Natural killer cell treated with Interleukin-12 subunit alpha and Interleukin-12 subunit beta and Interleukin-15 and Interleukin-18, amount 100 ng/mL, for 72 hours (primary cell): ENCODE data around the gene HEYL. TPM values are rescaled to one million over a fixed set of nuclear protein-coding genes. Genes with fewer than 3 reads are reported as not detected.

Experiments used
- ATAC-seq, 2 donors: fragments of 150-1000 bp; cut with Tn5 transposase in 1 of 2; sonication (Bioruptor Pico), chemical (Tn5 transposase) in 1 of 2; 2 replicates each; pipeline ENCODE4 v1.10.0; 2021
- DNase-seq: peaks from one replicate; pipeline ENCODE4 v3.0.0; 2022; ENCODE audit warnings: low spot score
- H3K27ac Mint-ChIP-seq, 2 donors: 1 replicate in 1 of 2; 2 replicates in 1 of 2; pipeline ENCODE4 v1.8.0; 2022; ENCODE audit warnings: mixed read lengths in 2 of 2, mild to moderate bottlenecking in 1 of 2, moderate library complexity in 1 of 2
- H3K27me3 Mint-ChIP-seq, 2 donors: 1 replicate in 1 of 2; 2 replicates in 1 of 2; pipeline ENCODE4 v1.8.0; 2022; ENCODE audit warnings: mixed read lengths in 2 of 2
- H3K36me3 Mint-ChIP-seq: one replicate; pipeline ENCODE4 v1.8.0; 2022; ENCODE audit warnings: mixed read lengths
- H3K4me1 Mint-ChIP-seq, 2 donors: 1 replicate in 1 of 2; 2 replicates in 1 of 2; pipeline ENCODE4 v1.8.0; 2022; ENCODE audit warnings: low read depth in 2 of 2, mixed read lengths in 2 of 2, mild to moderate bottlenecking in 1 of 2
- H3K4me3 Mint-ChIP-seq: one replicate; pipeline ENCODE4 v1.8.0; 2022; ENCODE audit warnings: mixed read lengths
- H3K9me3 Mint-ChIP-seq: 2 replicates; pipeline ENCODE4 v1.8.0; 2022; ENCODE audit warnings: mixed read lengths
- total RNA-seq, 2 donors: library from RNA; stranded (reverse); gene quantifications; one replicate each; pipeline ENCODE4 v1.2.3, GENCODE V29; 2022

The HEYL gene
- total RNA-seq, 2 donors from 2014 or later = not detected

DNA sequence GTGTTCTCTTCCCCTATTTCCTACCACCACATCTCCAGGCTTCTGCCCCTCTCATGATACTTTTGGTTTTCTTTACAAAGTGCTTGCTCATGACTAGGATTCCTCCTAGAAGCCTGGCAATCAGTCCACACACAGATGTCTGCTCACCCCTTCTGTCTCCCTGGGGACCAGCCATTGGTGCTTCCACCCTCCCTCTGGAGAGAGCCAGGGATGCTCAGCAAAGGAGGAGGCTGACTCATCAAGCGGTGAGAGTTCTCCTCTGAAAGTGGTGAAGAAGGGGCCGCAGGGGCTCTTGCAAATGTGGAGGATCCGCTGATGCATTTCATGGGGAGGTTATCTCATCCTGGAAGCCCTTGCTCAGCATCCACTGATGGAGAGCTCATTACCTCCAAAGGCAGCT, 18.0 kb upstream of the HEYL start:
- no peak overlapping the region for H3K4me3 Mint-ChIP-seq
- peaks cover 6 to 7% of the 10 kb centered on the region in 2 donors for H3K27me3 Mint-ChIP-seq
- DNase-seq (no peak), ATAC-seq (no peak)
- peaks cover 7 to 11% of the 10 kb centered on the region in 2 donors for H3K4me1 Mint-ChIP-seq
- peak overlapping the region in 1 of 2 donors; percentile 12 for H3K27ac Mint-ChIP-seq
- no peaks in the 10 kb centered on the region for H3K36me3 Mint-ChIP-seq
- no peaks in the 10 kb centered on the region for H3K9me3 Mint-ChIP-seq

DNA sequence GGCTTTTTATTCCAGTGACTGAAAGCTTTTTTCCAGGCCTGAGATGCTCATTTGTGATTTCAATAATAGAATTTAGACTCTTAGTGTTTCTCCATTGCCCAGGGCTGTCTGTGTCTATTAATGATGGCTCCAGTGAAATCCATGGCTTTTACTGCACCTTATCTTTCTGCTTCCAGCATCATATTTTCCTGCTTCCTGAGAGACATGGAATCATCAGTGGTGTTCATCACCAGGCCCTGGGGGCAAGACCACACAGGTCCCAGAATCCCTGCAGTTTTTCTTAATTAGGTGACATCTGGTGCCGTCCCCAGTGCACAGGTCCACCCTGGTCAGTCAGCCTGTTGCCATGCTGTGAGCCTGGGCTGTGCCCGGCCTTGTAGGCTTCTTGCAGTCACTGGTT, 16.9 kb upstream of the HEYL start:
- peaks cover 6 to 7% of the 10 kb centered on the region in 2 donors for H3K27me3 Mint-ChIP-seq
- no peak for ATAC-seq

DNA sequence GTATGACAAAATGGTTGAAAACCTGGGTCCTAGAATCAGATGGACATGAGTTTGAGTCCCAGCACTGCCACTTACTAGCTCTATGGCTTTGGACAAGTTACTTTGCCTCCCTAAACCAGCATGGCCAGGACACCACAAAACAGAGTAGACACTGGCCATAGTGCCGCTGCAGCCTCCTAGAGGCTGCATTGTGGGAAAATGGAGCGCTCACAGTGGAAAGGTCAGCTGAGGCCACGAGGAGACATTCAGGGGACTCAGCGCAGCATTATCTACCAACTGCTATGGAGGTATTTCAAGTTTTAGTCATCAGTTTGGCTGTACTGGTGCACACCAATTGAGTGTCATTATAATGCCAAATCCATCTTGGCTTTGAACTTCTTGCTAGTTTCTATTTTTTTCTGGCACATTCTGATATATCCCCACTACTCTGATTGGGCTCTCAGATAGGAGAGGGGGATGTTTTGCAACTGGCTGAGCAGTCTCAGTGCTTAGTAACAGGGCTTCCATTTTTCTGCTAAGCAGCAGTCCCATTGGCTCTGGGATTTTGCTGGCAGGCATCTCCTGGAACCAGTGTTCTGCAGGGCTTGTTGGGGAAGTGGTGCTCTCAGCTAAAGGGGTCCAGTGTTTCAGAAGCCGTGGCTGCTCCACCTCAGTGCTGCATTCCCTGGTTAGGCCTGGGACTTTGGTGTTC, 16.3 kb upstream of the HEYL start:
- no peaks in the 10 kb centered on the region for H3K36me3 Mint-ChIP-seq
- DNase-seq = no peak
- no peaks in the 10 kb centered on the region for H3K9me3 Mint-ChIP-seq

More for the DNA sequence above, 16.9 kb upstream of the HEYL start:
- Mint-ChIP-seq H3K36me3 (no peaks in the 10 kb centered on the region), H3K4me1 (peaks cover 7 to 11% of the 10 kb centered on the region in 2 donors), H3K27ac (no peak overlapping the region), H3K9me3 (no peaks in the 10 kb centered on the region), H3K4me3 (no peak overlapping the region)
- DNase-seq = no peak

DNA sequence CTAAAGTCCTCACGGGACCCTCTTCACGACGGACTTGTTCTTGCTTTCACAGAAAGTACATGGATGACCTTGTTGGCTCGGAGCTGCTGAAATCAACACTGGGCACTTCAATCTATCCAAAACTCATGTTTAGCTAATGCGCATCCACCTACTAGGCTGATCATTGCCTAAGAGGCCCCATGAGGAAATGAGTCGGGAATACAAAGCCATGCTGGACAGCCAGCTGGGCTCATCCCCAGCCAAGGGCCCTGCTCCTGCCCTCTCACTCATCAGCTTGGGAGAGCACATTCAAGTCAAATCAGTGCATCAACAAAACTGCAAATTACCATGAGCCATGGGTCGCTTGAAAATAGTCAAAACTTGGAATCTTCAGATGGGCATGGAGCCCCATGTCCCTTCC, 14.8 kb upstream of the HEYL start:
- H3K27ac Mint-ChIP-seq = no peak overlapping the region
- peaks cover 7 to 11% of the 10 kb centered on the region in 2 donors for H3K4me1 Mint-ChIP-seq
- DNase-seq (no peak), ATAC-seq (no peak)
- peaks cover 6 to 7% of the 10 kb centered on the region in 2 donors for H3K27me3 Mint-ChIP-seq
- H3K36me3 Mint-ChIP-seq = no peaks in the 10 kb centered on the region
- no peaks in the 10 kb centered on the region for H3K9me3 Mint-ChIP-seq
- no peak overlapping the region for H3K4me3 Mint-ChIP-seq

More for the DNA sequence above, 16.3 kb upstream of the HEYL start:
- Mint-ChIP-seq H3K27me3 (peaks cover 6 to 7% of the 10 kb centered on the region in 2 donors), H3K4me1 (peaks cover 7 to 11% of the 10 kb centered on the region in 2 donors), H3K27ac (no peak overlapping the region), H3K4me3 (no peak overlapping the region)
- ATAC-seq = no peak

DNA sequence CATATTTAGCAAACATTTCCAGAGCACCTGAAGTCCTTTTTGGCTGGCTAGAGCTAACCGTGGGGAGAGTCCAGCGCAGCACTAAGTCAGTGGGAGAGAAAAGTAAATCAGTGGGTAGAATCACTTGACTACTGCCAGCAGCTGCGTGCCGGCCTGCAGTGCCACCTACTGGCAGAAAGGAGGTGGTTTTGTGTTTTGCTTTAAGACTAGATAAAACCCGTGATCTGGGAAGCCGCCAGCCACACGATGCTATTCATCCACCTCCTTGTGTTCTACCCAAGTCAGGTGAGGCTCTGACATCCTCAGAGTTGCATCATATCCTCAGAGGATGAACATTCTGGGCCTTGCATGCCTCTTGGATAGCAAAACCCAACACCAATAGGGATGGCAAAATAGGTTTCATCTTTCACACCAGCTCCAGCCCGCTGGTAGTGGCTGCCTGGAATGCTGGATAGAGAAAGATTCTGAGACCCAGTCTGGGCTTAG, 14.1 kb upstream of the HEYL start:
- Mint-ChIP-seq H3K27ac (no peak overlapping the region), H3K4me1 (peaks cover 7 to 11% of the 10 kb centered on the region in 2 donors), H3K9me3 (no peaks in the 10 kb centered on the region), H3K4me3 (no peak overlapping the region), H3K36me3 (no peaks in the 10 kb centered on the region), H3K27me3 (peaks cover 6 to 7% of the 10 kb centered on the region in 2 donors)
- DNase-seq = peak; percentile 83
- ATAC-seq = peak; percentile 61 to 63

DNA sequence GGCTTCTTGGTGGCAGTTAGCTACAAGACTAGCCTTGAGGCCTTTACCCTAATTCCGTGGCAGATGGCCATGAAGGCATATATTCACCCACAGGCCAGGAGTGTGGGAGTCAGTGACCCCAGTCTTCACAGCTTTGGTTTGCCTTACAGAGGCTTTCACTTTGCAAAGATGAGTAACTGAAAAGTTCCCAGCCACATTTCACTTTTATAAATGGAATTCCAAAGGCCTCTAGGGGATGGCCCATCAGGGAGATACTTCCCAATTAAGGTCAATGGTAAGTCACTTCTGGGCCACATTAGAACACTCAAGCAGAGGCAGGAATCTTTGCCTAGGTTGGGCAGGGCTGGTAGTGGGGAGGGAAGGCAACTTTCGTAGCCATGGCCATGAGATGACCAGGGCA, 13.1 kb upstream of the HEYL start:
- no peak for ATAC-seq
- no peak overlapping the region for H3K27ac Mint-ChIP-seq

DNA sequence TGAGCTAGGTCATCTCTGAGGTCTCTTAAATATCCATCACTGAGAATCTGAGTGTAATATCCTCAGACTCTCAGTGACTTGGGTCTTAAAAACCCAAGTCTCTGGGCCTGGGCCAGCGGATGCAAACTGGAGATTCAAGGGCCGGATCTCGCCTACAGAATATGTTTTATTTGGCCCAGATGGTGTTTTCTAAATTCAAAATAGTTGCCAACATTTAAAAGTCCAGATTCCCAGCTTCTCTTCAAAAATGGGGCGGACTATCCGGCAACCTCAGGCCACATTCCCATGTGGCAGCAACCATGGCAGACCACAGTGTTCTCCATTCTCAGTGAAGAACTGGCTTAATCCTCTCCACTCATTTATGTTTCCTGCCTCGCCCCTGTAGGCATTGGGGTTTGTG, 12.7 kb upstream of the HEYL start:
- Mint-ChIP-seq H3K36me3 (no peaks in the 10 kb centered on the region), H3K27ac (no peak overlapping the region), H3K4me1 (peaks cover 0 to 6% of the 10 kb centered on the region in 2 donors), H3K27me3 (peaks cover 4 to 7% of the 10 kb centered on the region in 2 donors), H3K4me3 (no peak overlapping the region), H3K9me3 (no peaks in the 10 kb centered on the region)
- no peak for ATAC-seq
- DNase-seq = no peak

More for the DNA sequence above, 13.1 kb upstream of the HEYL start:
- Mint-ChIP-seq H3K4me1 (peaks cover 0 to 6% of the 10 kb centered on the region in 2 donors), H3K4me3 (no peak overlapping the region), H3K9me3 (no peaks in the 10 kb centered on the region), H3K27me3 (peaks cover 6 to 7% of the 10 kb centered on the region in 2 donors), H3K36me3 (no peaks in the 10 kb centered on the region)
- no peak for DNase-seq

DNA sequence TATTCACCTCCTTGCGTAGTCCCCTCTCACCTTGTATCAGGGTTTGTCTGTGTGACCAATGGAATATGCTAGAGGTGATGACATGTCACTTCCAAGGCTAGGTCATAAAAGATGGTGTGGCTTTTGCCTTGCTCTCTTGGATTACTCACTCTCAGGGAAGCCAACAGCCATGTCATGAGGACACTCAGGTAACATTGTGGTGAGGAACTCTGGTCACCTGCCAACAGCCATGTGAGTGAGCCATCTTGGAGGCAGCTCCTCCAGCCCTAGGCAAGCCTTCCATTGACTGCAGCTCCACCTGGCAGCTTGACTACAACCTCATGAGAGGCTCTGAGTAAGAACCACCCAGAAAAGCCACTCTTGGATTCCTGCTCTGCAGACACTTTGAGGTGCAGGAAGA, 11.0 kb upstream of the HEYL start:
- no peaks in the 10 kb centered on the region for H3K9me3 Mint-ChIP-seq
- ATAC-seq = no peak
- DNase-seq = no peak
- peaks cover 0 to 6% of the 10 kb centered on the region in 2 donors for H3K4me1 Mint-ChIP-seq
- H3K4me3 Mint-ChIP-seq = no peak overlapping the region
- no peaks in the 10 kb centered on the region for H3K36me3 Mint-ChIP-seq
- peaks cover 3 to 7% of the 10 kb centered on the region in 2 donors for H3K27me3 Mint-ChIP-seq
- no peak overlapping the region for H3K27ac Mint-ChIP-seq

DNA sequence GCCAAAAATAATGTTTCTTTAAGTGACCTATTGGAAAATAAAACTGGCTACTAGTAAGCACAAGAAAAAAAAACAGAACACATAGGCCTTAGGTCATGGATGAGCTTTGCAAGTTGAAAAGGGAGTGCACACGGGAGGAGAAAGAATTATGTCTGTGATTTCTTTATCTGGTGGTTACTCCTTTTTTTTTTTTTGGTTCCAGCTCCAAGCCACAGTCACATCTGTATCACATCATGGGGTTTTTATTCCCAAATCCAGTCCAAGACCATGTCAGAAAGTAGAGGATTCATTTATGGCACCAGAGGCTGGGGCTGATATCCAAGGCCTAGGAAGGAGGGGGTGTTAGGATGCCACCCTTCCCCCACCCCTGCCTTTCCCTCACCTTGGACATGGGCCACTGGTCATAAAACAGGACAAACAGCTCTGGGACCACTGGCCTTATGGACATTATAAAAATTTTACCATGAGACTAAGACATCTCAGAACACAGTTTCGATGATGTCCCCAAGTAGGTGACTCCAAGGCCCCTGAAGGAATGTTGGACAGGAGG, 10.3 kb upstream of the HEYL start:
- Mint-ChIP-seq H3K9me3 (no peaks in the 10 kb centered on the region), H3K36me3 (no peaks in the 10 kb centered on the region), H3K4me1 (peaks cover 0 to 6% of the 10 kb centered on the region in 2 donors), H3K27me3 (peaks cover 3 to 7% of the 10 kb centered on the region in 2 donors), H3K27ac (no peak overlapping the region), H3K4me3 (no peak overlapping the region)
- DNase-seq (no peak), ATAC-seq (no peak)

DNA sequence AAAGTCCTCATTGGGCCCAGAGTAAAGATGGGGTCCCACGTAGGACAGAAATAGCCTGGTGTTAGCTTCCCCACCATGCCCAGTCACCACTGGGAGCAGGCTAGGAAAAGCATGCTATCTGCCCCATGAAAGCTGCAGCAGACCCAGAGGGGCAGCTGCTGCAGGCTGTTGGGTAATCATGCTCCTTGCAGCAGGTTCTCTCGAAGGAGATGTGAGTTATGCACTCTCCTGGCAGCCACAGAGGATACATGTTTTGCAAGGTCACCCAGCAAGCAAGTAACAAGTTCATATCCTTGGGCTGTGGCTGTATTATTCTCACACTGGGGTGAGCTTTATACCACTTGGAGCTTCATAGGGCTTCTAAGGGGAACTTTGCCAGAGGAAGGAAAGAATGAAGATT, 9.1 kb upstream of the HEYL start:
- no peak overlapping the region for H3K4me3 Mint-ChIP-seq
- DNase-seq (no peak), ATAC-seq (no peak)
- H3K4me1 Mint-ChIP-seq = peaks cover 0 to 3% of the 10 kb centered on the region in 2 donors
- no peak overlapping the region for H3K27ac Mint-ChIP-seq
- no peaks in the 10 kb centered on the region for H3K36me3 Mint-ChIP-seq
- peaks cover 0 to 11% of the 10 kb centered on the region in 2 donors for H3K27me3 Mint-ChIP-seq
- no peaks in the 10 kb centered on the region for H3K9me3 Mint-ChIP-seq

DNA sequence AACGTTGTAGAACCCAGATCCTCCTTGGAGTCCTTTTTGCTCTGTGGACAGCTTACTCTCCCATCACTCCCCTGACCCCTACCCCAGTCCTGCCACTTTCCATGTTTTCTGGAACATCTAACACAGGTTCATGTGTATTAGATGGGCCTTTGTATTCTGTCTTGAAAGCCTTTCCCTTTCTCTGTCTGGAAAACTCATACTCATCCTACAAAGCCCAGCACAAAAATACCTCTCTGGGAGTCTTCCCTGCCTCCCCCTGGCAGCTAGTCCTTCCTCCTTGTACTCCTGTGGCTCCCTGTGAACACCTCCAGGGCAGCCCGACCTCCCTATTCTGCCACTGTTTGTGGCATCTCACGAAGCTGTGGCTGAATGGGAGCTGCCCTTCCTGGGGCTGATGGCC, 7.8 kb upstream of the HEYL start:
- Mint-ChIP-seq H3K27ac (no peak overlapping the region), H3K4me3 (no peak overlapping the region)
- ATAC-seq = no peak

DNA sequence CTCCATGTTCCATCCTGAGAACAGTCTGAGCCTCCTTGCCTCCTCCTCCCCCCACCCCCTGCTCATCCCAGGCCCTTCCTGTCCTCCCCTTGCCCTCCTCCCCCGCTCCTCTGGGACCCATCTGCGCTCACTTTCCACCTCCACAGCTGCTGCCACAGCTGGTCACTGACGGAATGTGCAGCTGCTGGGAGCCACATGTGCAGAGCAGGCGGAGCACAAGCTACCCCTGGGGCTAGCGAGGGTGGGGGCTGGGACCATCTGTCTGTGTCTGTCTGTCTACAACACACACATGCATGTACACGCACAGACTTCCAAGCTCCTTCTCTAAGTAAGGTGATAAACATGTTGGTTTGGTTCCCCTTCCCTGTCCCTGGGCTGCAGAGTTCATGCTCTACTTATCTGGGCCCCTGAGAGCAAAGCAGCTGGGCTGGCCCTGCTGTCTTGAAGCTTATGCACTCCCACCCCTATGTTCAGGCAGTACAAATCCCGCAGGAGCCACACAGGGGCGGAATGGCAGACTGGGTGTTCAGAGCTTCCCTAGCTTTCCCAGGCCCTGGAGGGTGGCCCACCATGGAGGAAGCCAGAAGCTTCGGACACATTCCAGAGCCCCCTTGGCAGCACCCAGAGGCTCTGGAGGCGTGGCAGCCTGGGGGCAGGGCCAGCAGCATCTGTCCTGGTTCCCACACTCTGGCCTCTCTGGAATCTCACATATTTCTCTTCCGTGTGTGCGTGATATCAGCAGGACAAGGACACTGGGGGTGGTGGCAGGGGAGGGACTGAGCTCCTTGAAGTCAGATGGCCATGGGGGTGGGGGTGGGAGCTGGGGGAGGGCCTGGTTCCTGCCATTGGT, 7.0 kb upstream of the HEYL start:
- peaks cover 2 to 11% of the 10 kb centered on the region in 2 donors for H3K27me3 Mint-ChIP-seq
- H3K27ac Mint-ChIP-seq = no peak overlapping the region
- no peak overlapping the region for H3K4me3 Mint-ChIP-seq
- H3K9me3 Mint-ChIP-seq = no peaks in the 10 kb centered on the region
- DNase-seq = no peak
- H3K36me3 Mint-ChIP-seq = no peaks in the 10 kb centered on the region
- H3K4me1 Mint-ChIP-seq = no peaks in the 10 kb centered on the region
- ATAC-seq = no peak

More for the DNA sequence above, 7.8 kb upstream of the HEYL start:
- Mint-ChIP-seq H3K36me3 (no peaks in the 10 kb centered on the region), H3K27me3 (peaks cover 2 to 11% of the 10 kb centered on the region in 2 donors), H3K4me1 (no peaks in the 10 kb centered on the region), H3K9me3 (no peaks in the 10 kb centered on the region)
- no peak for DNase-seq

DNA sequence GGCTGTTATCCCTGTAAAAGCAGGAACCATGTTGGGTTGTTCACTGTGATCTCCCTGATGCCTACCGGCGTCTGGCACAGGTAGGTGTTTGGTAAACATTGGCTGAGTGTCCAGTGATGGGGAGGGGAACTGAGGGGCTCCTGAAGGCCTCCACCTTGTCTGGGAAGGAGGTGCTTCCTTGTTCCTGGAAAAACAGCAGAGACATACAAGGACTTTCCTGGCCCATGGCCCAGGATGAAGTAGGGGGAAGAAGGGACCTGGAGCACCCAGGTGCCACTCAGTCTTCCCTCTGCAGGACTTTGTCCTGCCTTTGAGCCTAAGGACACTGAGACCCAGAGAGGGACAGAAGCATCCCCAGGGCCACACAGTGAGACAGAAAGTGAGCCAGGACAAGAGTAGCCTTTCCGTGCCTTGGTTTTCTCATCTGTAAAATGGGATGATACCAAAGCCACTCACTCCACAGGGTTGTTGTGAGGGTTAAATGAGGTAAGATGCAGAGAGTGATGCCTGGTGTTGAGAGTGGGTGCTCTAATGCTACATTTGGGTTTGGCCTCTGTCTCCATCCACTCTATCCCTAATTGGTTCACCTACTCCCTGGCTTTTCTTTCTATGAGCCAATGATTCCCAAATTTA, 6.1 kb upstream of the HEYL start:
- no peak for DNase-seq
- H3K27me3 Mint-ChIP-seq = peaks cover 9 to 15% of the 10 kb centered on the region in 2 donors
- no peak overlapping the region for H3K4me3 Mint-ChIP-seq
- ATAC-seq = no peak
- H3K4me1 Mint-ChIP-seq = no peaks in the 10 kb centered on the region
- no peaks in the 10 kb centered on the region for H3K36me3 Mint-ChIP-seq
- no peak overlapping the region for H3K27ac Mint-ChIP-seq
- H3K9me3 Mint-ChIP-seq = no peaks in the 10 kb centered on the region
